ENCODE results near the gene MCF2L2.
"Not testable (repeated sequence)": the region's sequence is repeated elsewhere in the genome, so short reads cannot be mapped to it uniquely, and the experiment has no call there.

Gene MCF2L2

GRCh38 chr3:183230826-183231225 lies 197.6 kb downstream of the MCF2L2 start:
- DNase-seq (ENCODE audit: low spot score in 2 of 2) (no peak), ATAC-seq (replicated peaks; ENCODE audit: extremely low read depth, poor library complexity, severe bottlenecking) (no peak)
- Mint-ChIP-seq H3K4me3 (no peak overlapping the region), H3K4me1 (no peaks in the 10 kb centered on the region), H3K36me3 (ENCODE audit: insufficient read depth) (peaks cover 2% of the 10 kb centered on the region), H3K27me3 (no peaks in the 10 kb centered on the region), H3K27ac (ENCODE audit: low read depth) (no peak overlapping the region), H3K9me3 (no peaks in the 10 kb centered on the region)

DNA sequence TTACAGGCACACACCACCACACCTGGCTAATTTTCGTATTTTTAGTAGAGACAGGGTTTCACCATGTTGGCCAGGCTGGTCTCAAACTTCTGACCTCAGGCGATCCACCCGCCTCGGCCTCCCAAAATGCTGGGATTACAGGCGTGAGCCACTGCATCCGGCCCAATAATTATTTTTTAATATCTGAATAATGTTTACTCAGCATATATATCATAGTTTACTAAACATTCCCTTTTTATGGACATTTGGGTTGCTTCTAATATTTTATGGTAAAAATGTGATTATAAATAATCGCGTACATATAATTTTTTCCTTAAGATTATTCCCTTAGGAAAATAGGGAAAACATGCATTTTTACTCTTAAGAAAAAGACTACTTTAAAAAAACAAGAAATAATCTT lies 198.2 kb downstream of the MCF2L2 start:
- DNase-seq (ENCODE audit: low spot score in 2 of 2); H3K4me1 Mint-ChIP-seq; H3K27me3 Mint-ChIP-seq; H3K36me3 Mint-ChIP-seq (ENCODE audit: insufficient read depth); H3K27ac Mint-ChIP-seq (ENCODE audit: low read depth); H3K9me3 Mint-ChIP-seq; ATAC-seq (replicated peaks; ENCODE audit: extremely low read depth, poor library complexity, severe bottlenecking); H3K4me3 Mint-ChIP-seq: not testable (repeated sequence)

- H3K27ac Mint-ChIP-seq (ENCODE audit: low read depth): no peak overlapping the region
- DNase-seq (ENCODE audit: low spot score in 2 of 2): no peak
- ATAC-seq (replicated peaks; ENCODE audit: extremely low read depth, poor library complexity, severe bottlenecking): no peak
- H3K4me1 Mint-ChIP-seq: peaks cover 11% of the 10 kb centered on the region
- H3K4me3 Mint-ChIP-seq: no peak overlapping the region
- peaks cover 3% of the 10 kb centered on the region for H3K36me3 Mint-ChIP-seq (ENCODE audit: insufficient read depth)
- no peaks in the 10 kb centered on the region for H3K27me3 Mint-ChIP-seq
- no peaks in the 10 kb centered on the region for H3K9me3 Mint-ChIP-seq
These were observed 199.2 kb downstream of the MCF2L2 start for GRCh38 chr3:183229178-183229577.

GRCh38 chr3:183227586-183227985 lies 200.8 kb downstream of the MCF2L2 start:
- ATAC-seq (replicated peaks; ENCODE audit: extremely low read depth, poor library complexity, severe bottlenecking): no peak
- no peaks in the 10 kb centered on the region for H3K9me3 Mint-ChIP-seq
- H3K27ac Mint-ChIP-seq (ENCODE audit: low read depth): no peak overlapping the region
- H3K4me1 Mint-ChIP-seq: peaks cover 12% of the 10 kb centered on the region
- peaks cover 5% of the 10 kb centered on the region for H3K36me3 Mint-ChIP-seq (ENCODE audit: insufficient read depth)
- DNase-seq (ENCODE audit: low spot score in 2 of 2): no peak
- H3K27me3 Mint-ChIP-seq: no peaks in the 10 kb centered on the region
- H3K4me3 Mint-ChIP-seq: no peak overlapping the region

DNA sequence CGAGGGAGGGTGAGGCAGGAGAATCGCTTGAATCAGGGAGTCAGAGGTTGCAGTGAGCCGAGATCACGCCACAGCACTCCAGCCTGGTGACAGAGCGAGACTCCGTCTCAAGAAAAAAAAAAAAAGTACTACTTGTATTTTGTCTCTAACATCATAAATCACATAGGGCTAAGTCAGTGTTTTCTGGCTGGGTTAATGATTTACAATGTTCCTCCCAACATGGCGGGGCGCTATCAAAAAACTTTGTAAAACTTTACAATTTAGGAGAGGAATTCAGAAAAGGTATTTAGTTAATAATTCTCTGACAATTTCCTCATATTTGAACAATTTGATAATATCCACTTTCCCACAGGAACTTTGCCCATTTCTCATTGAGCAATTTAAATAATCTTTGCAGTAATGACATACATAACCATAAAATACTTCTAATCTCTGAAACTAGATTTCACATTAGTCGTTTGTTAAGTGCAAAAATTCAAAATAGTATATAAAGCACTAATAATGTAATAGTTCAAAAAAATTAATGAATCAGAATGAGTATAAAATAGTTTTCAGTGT lies 202.0 kb downstream of the MCF2L2 start:
- Mint-ChIP-seq H3K36me3 (ENCODE audit: insufficient read depth) (peaks cover 6% of the 10 kb centered on the region), H3K27me3 (no peaks in the 10 kb centered on the region), H3K27ac (ENCODE audit: low read depth) (no peak overlapping the region), H3K4me3 (no peak overlapping the region), H3K9me3 (no peaks in the 10 kb centered on the region), H3K4me1 (peaks cover 12% of the 10 kb centered on the region)
- ATAC-seq (replicated peaks; ENCODE audit: extremely low read depth, poor library complexity, severe bottlenecking) (no peak), DNase-seq (ENCODE audit: low spot score in 2 of 2) (no peak)

GRCh38 chr3:183224180-183224970 lies 204.0 kb downstream of the MCF2L2 start:
- peak; percentile 71 for ATAC-seq (replicated peaks; ENCODE audit: extremely low read depth, poor library complexity, severe bottlenecking)
- H3K36me3 Mint-ChIP-seq (ENCODE audit: insufficient read depth): peaks cover 6% of the 10 kb centered on the region
- H3K9me3 Mint-ChIP-seq: no peaks in the 10 kb centered on the region
- H3K4me3 Mint-ChIP-seq: peak overlapping the region; percentile 56
- H3K27me3 Mint-ChIP-seq: no peaks in the 10 kb centered on the region
- DNase-seq (ENCODE audit: low spot score in 2 of 2): no peak
- H3K4me1 Mint-ChIP-seq: peaks cover 12% of the 10 kb centered on the region
- peak overlapping the region; percentile 56 for H3K27ac Mint-ChIP-seq (ENCODE audit: low read depth)

DNA sequence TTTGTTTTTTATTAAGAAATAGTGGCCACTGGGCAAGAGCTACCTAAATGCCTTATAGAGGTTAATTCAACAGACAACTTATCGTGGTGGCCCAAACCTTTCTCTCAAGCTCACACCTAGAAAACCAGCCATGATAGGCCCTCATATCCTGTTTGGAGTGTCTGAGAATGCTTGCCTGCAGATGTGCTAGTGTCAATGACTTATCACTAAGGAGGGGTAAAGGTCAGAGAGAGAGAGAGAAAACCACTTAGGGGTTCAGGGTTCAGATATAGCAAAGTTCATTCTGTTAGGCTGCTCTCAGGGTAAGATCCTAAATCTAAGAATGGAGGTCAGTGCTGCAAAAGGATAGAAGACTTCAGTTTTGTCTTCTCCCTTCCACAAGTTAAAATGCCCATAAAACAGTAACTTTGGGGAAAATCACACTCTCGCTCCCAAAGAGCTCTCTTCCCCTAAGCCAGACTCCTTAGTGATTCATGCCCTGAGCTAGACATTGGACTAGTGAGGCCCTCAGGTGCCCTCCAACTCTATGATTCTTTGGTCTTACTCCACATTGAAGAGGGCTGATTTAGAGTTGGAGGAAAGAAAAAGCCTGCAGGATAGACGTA lies 205.7 kb downstream of the MCF2L2 start:
- Mint-ChIP-seq H3K4me3 (no peak overlapping the region), H3K27me3 (no peaks in the 10 kb centered on the region), H3K4me1 (peaks cover 12% of the 10 kb centered on the region), H3K27ac (ENCODE audit: low read depth) (no peak overlapping the region), H3K9me3 (no peaks in the 10 kb centered on the region), H3K36me3 (ENCODE audit: insufficient read depth) (peaks cover 6% of the 10 kb centered on the region)
- ATAC-seq (replicated peaks; ENCODE audit: extremely low read depth, poor library complexity, severe bottlenecking) (no peak), DNase-seq (ENCODE audit: low spot score in 2 of 2) (no peak)

DNA sequence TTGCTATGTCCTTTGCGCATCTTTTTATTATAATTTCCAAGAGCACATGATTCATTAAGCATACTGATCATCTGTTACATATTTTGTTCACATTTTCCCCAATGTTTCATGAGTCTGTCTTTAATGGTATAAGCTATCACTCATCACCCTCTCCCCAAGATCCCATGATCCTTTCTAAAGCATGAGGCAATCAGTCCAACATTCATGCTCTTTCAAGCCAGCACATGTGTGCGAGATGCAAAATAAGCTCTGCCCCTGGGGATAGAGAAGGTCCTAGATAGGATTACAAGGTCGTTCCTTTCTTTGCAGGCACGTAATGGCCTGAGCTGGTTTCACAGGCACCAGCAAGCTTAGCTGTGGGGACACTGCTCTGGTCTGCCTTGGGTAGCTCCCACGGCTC lies 207.6 kb downstream of the MCF2L2 start:
- no peak for ATAC-seq (replicated peaks; ENCODE audit: extremely low read depth, poor library complexity, severe bottlenecking)
- Mint-ChIP-seq H3K36me3 (ENCODE audit: insufficient read depth) (peaks cover 4% of the 10 kb centered on the region), H3K4me1 (peaks cover 12% of the 10 kb centered on the region), H3K4me3 (no peak overlapping the region), H3K27me3 (no peaks in the 10 kb centered on the region), H3K27ac (ENCODE audit: low read depth) (no peak overlapping the region), H3K9me3 (no peaks in the 10 kb centered on the region)
- DNase-seq (ENCODE audit: low spot score in 2 of 2): no peak

GRCh38 chr3:183218826-183219225 lies 209.6 kb downstream of the MCF2L2 start:
- H3K4me3 Mint-ChIP-seq: no peak overlapping the region
- no peaks in the 10 kb centered on the region for H3K4me1 Mint-ChIP-seq
- no peaks in the 10 kb centered on the region for H3K27me3 Mint-ChIP-seq
- peaks cover 6% of the 10 kb centered on the region for H3K36me3 Mint-ChIP-seq (ENCODE audit: insufficient read depth)
- ATAC-seq (replicated peaks; ENCODE audit: extremely low read depth, poor library complexity, severe bottlenecking): no peak
- no peak for DNase-seq (ENCODE audit: low spot score in 2 of 2)
- no peak overlapping the region for H3K27ac Mint-ChIP-seq (ENCODE audit: low read depth)
- no peaks in the 10 kb centered on the region for H3K9me3 Mint-ChIP-seq

DNA sequence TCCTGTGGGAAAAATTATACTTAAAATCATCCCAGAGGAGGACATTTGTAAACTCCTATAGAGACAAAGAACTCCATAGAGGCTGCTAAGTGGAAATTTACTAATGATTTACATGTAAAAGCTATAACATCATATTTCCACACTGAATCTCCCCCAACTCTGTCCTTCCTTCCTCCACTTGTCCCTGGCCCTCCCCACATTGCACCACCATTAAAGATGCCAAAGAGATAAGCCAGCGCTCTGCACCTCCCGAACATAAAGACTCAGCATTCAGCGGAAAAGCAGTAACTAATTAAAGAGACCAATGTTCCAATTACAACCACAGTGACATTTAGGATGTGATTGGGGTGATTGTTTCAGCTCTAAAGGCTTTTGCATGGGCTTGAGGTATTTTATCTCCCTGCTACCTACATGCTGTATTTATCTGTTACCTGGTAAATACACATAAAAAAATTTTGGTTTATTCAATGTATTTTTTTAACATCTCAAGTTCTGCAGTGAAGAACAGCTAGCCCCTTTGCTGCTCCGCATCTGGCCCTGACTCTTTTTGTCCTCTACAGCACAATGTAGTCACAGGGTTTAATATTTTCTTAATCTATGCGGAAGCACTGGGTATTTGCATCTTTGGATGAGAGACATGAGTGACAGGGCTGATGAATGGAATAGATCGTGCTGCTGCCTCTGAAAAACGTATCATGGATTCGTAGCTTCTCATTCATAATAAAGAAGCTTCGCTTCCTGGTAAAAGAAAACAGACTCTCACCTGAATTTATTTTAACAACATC lies 210.7 kb downstream of the MCF2L2 start:
- no peak for ATAC-seq (replicated peaks; ENCODE audit: extremely low read depth, poor library complexity, severe bottlenecking)
- no peaks in the 10 kb centered on the region for H3K4me1 Mint-ChIP-seq
- H3K4me3 Mint-ChIP-seq: no peak overlapping the region
- H3K27me3 Mint-ChIP-seq: no peaks in the 10 kb centered on the region
- H3K9me3 Mint-ChIP-seq: no peaks in the 10 kb centered on the region
- H3K36me3 Mint-ChIP-seq (ENCODE audit: insufficient read depth): peaks cover 6% of the 10 kb centered on the region
- H3K27ac Mint-ChIP-seq (ENCODE audit: low read depth): no peak overlapping the region
- no peak for DNase-seq (ENCODE audit: low spot score in 2 of 2)

GRCh38 chr3:183215591-183216202 lies 212.7 kb downstream of the MCF2L2 start:
- Mint-ChIP-seq H3K36me3 (ENCODE audit: insufficient read depth) (peaks cover 3% of the 10 kb centered on the region), H3K4me3 (no peak overlapping the region), H3K27ac (ENCODE audit: low read depth) (no peak overlapping the region), H3K9me3 (no peaks in the 10 kb centered on the region), H3K27me3 (no peaks in the 10 kb centered on the region), H3K4me1 (no peaks in the 10 kb centered on the region)
- DNase-seq (ENCODE audit: low spot score in 2 of 2) (no peak), ATAC-seq (replicated peaks; ENCODE audit: extremely low read depth, poor library complexity, severe bottlenecking) (no peak)

DNA sequence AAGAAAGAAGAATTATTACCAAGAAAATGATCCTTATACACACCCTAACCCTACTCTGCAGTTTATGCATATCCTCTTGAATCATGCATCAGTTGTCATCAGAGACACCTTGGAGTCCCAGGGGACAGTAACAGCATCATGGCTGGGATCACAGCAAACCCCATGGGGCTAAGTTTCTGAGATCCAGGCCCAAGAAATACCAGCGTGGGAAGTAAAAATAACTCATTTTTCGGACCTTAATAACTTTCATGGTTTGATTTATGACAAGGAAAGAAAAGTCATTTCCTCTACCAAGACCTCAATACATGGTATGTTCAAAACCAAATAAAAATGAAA lies 214.2 kb downstream of the MCF2L2 start:
- H3K4me3 Mint-ChIP-seq: no peak overlapping the region
- no peaks in the 10 kb centered on the region for H3K27me3 Mint-ChIP-seq
- H3K4me1 Mint-ChIP-seq: no peaks in the 10 kb centered on the region
- DNase-seq (ENCODE audit: low spot score in 2 of 2) (no peak), ATAC-seq (replicated peaks; ENCODE audit: extremely low read depth, poor library complexity, severe bottlenecking) (no peak)
- H3K36me3 Mint-ChIP-seq (ENCODE audit: insufficient read depth): peaks cover 3% of the 10 kb centered on the region
- no peaks in the 10 kb centered on the region for H3K9me3 Mint-ChIP-seq
- H3K27ac Mint-ChIP-seq (ENCODE audit: low read depth): no peak overlapping the region

Measured in central memory CD8-positive, alpha-beta T cell (primary cell).